GM21825 (cell line): ENCODE measurements around the gene PTPRE.

Experiments
- ATAC-seq: cut with Tn5 transposase; IDR thresholded peaks from one replicate; pipeline ENCODE4 v1.9.1; 2021; ENCODE audit warnings: mild to moderate bottlenecking, moderate library complexity; ENCODE audit not compliant: unreplicated experiment

The PTPRE gene

DNA sequence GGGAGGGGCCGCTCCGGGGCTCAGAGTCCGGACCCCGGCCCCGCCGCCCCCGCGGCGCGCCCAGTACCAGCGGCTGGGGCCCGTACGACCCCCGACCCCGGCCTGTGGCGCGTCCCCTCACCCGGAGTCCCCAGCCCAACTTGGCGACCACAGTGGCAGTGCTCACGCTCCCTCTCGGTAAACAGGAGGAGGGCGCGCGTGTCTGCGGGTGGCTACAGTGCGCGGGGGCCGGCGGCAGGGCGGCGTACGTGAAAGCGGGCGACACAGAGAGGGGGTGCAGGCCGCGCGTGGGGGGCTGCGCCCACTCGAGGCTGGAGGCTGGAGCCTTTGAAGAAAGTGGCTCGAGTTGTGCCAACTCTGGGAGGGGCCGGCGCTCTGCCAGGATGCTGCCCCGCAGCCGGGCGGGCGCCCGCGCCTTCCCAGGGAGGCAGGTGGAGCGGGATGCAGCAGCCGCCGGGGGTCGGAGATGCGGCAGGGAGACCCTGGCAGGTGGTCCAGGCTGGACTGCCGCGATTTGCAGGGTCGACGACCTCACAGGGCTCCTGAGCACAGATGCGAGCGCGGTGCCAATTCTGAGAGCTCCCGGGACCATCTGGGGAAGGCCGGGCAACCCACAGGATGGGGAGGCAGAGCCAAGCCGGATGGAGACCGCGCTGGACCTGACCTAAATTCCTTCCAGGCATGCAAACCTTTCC lies 655 bp downstream of the PTPRE start:
- no peak for ATAC-seq

GRCh38 chr10:127908106-127908958 lies 1.4 kb downstream of the PTPRE start:
- ATAC-seq, result no peak

- ATAC-seq, result no peak
Observed at GRCh38 chr10:127908959-127909267, 2.0 kb downstream of the PTPRE start.

DNA sequence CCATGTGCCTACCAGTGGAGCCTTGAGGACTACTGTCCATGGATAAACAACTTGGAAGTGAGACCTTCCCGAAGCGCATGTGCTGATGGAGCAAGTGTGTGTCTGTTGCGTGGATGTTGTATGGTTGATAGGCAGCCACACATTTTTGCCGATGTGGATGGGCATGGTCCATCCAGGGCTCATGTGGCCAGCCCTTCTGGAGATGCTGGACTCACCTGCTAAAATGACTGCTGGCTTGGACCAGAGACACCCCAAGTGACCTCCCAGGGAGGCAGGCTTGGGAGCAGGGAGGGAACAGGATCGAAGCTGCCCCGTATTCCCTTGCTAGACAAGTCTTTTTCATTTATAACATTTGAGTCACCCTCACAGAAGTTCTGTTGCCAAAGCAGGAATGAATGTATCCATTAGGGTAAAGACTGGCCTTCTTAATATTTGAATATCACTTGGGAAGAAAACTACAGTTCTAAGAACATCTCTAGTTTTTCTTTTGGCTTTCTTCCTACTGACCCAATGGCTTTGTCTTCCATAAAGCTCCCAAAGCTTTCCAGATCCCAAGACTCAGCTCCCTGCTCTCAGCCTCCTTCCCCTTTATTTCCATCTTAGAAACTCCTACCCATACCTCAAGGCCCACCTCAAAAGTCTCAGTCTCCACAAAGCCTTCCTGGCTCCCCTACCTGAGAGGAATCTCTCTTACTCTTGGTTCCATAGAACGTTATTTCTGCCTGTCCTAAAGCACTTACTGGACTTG lies 3.0 kb downstream of the PTPRE start:
- ATAC-seq, result no peak

- no peak for ATAC-seq
Observed at GRCh38 chr10:127910464-127910770, 3.5 kb downstream of the PTPRE start.

GRCh38 chr10:127911218-127911866 lies 4.4 kb downstream of the PTPRE start:
- no peak for ATAC-seq

DNA sequence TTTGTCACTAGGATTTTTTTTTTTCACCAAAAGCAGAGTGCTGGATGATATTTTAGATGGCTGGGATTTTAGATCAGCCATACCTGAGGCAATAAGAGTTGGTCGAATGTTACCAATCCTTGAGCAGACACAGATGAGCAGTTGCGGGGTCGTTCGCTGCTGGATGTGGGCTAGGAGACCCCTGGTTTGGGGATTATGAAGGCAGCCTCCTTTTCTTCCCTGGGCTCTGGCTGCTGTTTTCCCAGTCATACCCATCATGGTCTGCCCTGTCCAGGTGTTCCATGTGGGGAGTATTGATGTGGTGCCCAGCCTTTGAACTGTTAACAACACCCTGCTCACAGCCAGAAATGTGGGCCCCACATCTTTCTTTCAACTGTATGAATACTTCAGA lies 5.0 kb downstream of the PTPRE start:
- no peak for ATAC-seq

- ATAC-seq, result no peak
Observed at GRCh38 chr10:127912607-127913367, 5.9 kb downstream of the PTPRE start.

DNA sequence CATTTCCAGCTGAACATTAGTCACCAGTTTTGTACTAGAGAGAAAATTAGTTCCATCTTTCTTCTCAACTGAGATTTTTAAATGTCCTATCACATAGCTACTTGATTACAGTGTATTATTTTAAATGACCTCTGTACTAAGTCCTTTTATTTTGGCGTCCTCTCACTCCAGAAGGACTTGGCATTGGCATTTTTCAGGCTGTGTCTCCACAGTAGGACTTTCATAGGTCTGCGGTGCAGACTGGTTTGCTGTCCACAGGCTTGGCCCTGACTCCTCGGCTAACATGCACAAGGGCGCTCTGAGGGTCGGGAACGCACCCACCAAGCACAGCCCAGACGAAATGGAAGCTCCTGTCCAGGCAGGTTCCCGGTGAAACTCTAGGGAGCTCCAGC lies 6.5 kb downstream of the PTPRE start:
- ATAC-seq, result no peak

- no peak for ATAC-seq
Observed at GRCh38 chr10:127915324-127915723, 8.4 kb downstream of the PTPRE start.

DNA sequence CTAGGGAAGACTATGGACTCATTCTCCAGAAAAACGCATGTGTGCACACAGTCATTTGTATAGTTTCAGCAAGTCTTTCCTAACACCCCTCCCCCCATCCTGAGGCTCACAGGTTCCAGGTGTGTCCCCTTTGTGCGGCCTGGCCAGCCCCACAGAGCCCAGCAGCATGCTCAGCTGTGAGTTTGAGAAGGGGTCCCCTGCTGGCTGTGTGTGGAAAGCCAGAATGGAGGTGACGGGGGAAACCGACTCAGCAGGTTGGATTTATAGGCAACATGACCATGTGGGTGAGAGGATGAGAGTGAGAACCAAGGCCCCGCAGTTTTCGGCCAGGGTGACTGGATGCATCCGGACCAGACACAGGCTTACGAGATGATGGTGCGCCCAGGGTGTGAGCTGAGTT lies 9.9 kb downstream of the PTPRE start:
- no peak for ATAC-seq

DNA sequence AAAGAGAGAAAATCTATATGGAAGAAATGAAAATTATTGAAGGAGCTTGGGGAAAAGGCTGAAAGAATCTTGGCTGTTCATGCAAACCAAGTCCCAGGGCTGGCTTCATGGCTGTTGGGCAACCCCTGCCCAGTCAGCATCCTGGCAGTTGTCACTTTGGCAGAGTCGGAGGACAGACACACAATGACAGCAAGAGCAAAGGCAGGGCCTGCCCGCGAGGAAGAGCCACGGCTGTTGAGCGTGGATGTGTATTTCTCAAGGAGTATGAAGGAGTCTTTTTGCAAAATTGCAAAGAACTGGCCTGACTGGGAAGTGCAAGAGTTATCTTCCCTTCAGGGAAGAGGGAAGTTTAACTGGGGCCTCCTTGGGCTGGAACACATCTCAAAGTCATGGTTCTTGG lies 11.7 kb downstream of the PTPRE start:
- ATAC-seq, result no peak

DNA sequence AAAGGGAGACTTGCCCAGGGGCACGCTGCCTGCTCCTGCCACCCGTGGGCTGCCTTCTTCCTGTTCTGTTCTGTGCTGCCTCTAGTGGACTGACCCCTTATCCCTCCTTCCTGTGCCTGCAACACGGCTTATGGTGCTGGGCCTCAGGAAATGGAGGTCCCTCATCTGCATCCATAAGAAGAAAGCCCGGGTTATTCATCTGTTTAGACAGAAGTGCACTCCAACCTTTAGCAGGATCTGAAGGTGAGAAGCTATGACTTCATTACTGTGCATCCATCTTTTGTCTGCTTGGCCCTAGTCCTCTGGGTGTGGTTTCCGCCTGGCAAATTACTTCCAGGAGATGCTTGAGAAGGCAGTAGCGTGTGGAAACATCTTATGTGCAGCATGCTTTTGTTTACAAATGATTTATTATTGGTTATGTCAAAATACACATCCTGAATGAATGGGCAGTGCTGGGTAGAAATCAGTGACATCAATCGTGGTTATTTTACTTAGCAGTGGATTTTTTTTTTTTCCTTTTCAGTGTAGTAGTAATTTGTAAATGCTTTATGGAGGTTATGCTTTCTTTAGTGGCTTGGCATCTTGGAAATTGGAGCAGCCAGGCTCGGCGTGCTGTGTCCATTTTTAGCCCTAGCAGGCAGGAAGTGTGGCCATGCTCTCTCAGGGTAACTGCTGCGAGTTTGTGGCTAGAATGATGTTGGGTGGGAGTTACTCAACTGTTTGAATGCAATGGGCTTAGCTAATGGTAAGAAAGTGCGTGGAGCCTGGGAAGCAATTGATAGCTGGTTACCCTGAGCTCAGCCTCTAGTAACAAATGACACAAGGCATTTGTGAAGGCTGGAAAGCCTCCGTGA lies 12.7 kb downstream of the PTPRE start:
- no peak for ATAC-seq

DNA sequence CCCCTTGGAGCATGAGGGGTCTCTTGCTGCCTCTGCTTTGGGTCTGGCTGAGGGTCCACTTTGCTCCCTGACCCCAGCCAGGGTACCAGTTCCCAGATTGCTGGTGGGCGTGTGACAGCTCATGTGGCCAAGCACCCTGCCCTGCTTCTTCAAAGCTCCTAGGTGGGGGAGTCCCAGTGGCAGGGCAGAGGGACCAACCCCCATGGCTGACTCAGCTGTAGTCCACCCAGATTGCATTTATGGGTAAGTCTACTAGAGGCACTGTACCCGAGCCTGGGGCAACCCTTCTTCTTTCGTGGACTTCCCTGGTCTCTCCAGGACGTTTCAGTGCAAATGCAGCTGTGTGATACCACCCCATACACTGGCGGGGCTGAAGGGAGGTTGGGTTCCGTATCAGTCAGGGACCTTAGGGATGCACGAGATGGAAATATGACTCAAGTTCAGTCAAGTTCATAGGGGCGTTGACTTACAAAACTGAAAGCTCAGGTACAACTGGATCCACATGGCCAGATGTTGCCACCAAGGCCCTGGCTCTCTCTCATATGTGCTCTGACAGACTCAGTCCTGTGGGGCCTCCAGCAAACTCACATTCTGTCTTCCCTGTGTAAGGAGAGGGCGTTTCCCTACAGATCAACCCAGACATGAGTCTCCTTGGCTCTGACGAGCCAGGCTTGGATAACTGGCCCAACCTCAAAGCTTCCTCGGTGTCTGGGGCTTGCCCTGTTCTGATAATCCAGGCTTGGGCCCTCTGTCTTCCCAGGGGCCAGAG lies 13.6 kb downstream of the PTPRE start:
- no peak for ATAC-seq

DNA sequence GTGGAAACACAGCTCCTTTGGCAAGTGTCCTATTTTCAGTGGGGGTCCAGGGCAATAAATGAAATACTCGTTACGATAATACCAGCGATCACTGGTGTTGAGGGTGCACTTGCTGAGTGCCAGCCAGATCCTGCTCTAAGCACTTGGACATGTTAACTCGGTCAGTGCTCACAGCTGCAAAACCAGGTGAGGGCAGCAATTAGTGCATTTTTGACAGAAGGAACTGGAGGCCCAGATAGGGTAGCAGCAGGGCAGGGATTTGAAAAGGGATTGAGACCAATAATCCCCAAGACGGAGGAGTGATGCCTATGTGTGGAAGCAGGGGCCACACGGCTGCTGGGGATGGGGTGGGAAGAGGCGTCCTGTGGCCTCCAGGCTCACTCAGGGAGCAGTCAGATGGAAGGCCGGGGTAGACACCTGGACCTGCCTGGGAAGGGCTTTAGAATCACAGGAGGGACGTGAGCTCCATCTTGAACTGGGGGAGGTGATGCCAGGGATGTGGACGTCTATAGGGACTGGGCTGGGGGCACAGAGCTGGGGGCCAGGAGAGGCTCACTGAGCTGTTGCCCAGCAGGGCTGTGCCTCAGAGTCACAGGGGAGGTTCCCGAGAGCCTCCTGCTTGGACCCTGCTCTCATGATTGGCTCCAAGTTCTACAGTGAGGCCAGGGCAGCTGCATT lies 14.3 kb downstream of the PTPRE start:
- no peak for ATAC-seq

DNA sequence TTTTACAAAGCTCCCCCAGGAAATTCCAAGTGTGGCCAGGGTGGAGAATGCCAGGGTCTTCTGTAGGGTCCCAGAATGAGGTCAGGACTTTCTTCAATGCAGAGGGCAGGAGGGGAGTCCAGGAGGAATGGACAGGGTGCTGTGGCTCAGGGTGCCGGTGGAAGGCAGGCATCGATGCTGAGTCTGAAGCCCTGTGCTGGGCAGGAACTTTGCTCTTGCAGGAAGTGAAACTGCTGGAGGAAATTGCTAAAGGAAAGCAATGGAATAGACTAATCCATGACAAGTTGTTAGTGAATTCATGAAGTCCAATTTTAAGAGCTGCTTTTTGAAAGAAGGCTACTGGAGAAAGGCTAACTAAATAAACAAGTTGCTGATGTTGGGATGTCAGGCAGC lies 14.8 kb downstream of the PTPRE start:
- ATAC-seq, result no peak

- ATAC-seq, result no peak
Observed at GRCh38 chr10:127922206-127922605, 15.3 kb downstream of the PTPRE start.

GRCh38 chr10:127922675-127923366 lies 15.9 kb downstream of the PTPRE start:
- no peak for ATAC-seq
